K562 (cell line): ENCODE measurements around the gene TMEM214. TPM values are rescaled to one million over a fixed set of nuclear protein-coding genes. Genes with fewer than 3 reads are reported as not detected.

Source experiments
- BDP1 ChIP-seq: IDR thresholded peaks from 3 replicates; pipeline ENCODE4 v1.6.1; 2011; ENCODE audit not compliant: insufficient read length, insufficient read depth
- HEY1 ChIP-seq: fragments of 250-450 bp; sonication (Bioruptor Pico); IDR thresholded peaks from 2 replicates; pipeline ENCODE4 v1.5.0; 2020; ENCODE audit warnings: mild to moderate bottlenecking, moderate library complexity, borderline replicate concordance
- L3MBTL2 ChIP-seq: fragments of 450-650 bp; IDR thresholded peaks from 2 replicates; pipeline ENCODE4 v1.6.1; 2016; ENCODE audit warnings: mild to moderate bottlenecking, moderate library complexity
- OTX1 ChIP-seq: fragments of 450-650 bp; formaldehyde crosslinking; IDR thresholded peaks from 2 replicates; pipeline ENCODE4 v1.4.0; 2022; ENCODE audit warnings: mild to moderate bottlenecking
- PYGO2 ChIP-seq: fragments of 450-650 bp; IDR thresholded peaks from 2 replicates; pipeline ENCODE4 v1.6.1; 2016; ENCODE audit warnings: mild to moderate bottlenecking, missing genetic modification characterization, moderate library complexity, missing compliant biosample characterization
- RBFOX2 ChIP-seq: fragments of 200-400 bp; formaldehyde crosslinking; IDR thresholded peaks from 2 replicates; pipeline ENCODE4 v1.6.1; 2017; ENCODE audit warnings: low read depth, mild to moderate bottlenecking, low read length, moderate library complexity
- ZNF217 ChIP-seq: sonication (generic); formaldehyde crosslinking; IDR thresholded peaks from 2 replicates; pipeline ENCODE4 v1.8.0; 2022; ENCODE audit warnings: mild to moderate bottlenecking, missing genetic modification reagents
- polyA plus RNA-seq, 8 experiments: library from polyadenylated mRNA; depleted of rRNA in 4 of 8; stranded (reverse) in 5 of 8; unstranded in 3 of 8; fragments of >200 nt; fragmentation: Nextera tagmentation in 2 of 8; fragmentation: Illumina TruSeq in 1 of 8; extraction: Ambion mirVana in 2 of 8; extraction: Trizol in 1 of 8; gene quantifications; 2 replicates each; pipeline versions ENCODE4 v1.2.1 to v1.2.3, GENCODE V29; 2011 to 2014; ENCODE audit warnings: inconsistent platforms in 1 of 8, missing spikeins in 1 of 8
- total RNA-seq, 7 experiments: library from RNA; depleted of rRNA in 6 of 7; stranded (reverse); fragments of >200 nt in 6 of 7; fragmentation: Illumina TruSeq in 2 of 7; extraction: Trizol in 2 of 7; gene quantifications; 2 replicates each; pipeline versions ENCODE4 v1.2.1 to v1.2.3, GENCODE V29; 2011 to 2021; ENCODE audit warnings: low replicate concordance in 1 of 7
- TF ChIP-seq, protein P1 (sequence below): sonication (generic); formaldehyde crosslinking; IDR thresholded peaks from 2 replicates; pipeline ENCODE4 v1.8.0; 2023; ENCODE audit warnings: missing genetic modification reagents, mild to moderate bottlenecking, borderline replicate concordance
- TF ChIP-seq, protein P2 (sequence below): fragments of 450-650 bp; IDR thresholded peaks from 2 replicates; pipeline ENCODE4 v1.6.1; 2016; ENCODE audit warnings: mild to moderate bottlenecking, moderate library complexity

The TMEM214 gene
- total and polyA plus RNA-seq, 9 of the 15 experiments (the other 6 are each of a cell fraction or from before 2014, with no cell fraction given), result 11.4 to 81.4 (median 44.1) TPM

DNA sequence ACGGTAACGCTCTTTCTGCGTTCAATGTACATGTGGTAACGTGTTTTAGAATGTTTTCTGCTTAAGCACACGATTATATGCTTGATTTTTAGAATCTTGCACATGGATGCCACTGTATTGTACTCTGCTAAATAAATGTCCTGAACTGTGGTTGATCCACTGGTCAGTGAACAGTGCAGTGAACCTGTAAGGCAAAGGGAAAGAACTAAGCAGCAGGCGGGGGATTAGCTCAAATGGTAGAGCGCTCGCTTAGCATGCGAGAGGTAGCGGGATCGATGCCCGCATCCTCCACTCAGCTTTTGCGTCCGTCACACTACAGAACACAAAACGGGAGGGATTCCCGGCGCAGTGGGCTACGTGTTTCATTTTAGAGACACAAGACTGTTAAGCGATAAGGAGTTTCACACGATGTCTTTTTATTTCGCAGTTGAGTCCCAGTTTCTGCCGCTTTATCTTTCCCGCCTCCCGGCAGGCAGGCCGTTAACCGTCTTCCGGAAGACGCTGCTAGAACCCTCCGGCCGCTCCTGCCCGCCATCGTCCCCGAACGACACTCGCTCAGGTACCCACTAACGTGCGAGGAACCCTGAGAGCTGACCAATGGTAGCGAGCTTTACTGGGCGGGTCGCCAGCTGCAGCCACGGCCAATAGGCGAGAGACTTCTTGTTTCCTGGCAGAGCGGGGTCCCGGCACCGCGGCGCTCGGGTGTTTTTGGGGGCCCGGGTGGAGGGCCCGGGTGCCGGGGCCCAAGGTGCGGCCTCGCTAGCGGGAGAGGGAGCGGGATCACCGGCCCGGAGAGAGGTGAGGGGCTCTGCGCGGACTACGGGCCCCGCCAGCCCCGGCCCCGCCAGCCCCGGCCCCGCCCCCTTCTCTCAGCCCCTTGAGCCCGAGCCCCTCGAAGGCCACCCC, 18.5 kb downstream of the TMEM214 start, which contains the start of gene AGBL5 (continued):
- TF ChIP-seq ZNF217 (CRISPR knock-in tag) (no peak), BDP1 (peak; percentile 97), RBFOX2 (peak; percentile 90), PYGO2 (no peak), L3MBTL2 (peak; percentile 100), HEY1 (no peak), OTX1 (CRISPR knock-in tag) (0 out of 2 replicates have a peak, but pooled peaks have one; percentile 19)
- TF ChIP-seq, protein P1, sequence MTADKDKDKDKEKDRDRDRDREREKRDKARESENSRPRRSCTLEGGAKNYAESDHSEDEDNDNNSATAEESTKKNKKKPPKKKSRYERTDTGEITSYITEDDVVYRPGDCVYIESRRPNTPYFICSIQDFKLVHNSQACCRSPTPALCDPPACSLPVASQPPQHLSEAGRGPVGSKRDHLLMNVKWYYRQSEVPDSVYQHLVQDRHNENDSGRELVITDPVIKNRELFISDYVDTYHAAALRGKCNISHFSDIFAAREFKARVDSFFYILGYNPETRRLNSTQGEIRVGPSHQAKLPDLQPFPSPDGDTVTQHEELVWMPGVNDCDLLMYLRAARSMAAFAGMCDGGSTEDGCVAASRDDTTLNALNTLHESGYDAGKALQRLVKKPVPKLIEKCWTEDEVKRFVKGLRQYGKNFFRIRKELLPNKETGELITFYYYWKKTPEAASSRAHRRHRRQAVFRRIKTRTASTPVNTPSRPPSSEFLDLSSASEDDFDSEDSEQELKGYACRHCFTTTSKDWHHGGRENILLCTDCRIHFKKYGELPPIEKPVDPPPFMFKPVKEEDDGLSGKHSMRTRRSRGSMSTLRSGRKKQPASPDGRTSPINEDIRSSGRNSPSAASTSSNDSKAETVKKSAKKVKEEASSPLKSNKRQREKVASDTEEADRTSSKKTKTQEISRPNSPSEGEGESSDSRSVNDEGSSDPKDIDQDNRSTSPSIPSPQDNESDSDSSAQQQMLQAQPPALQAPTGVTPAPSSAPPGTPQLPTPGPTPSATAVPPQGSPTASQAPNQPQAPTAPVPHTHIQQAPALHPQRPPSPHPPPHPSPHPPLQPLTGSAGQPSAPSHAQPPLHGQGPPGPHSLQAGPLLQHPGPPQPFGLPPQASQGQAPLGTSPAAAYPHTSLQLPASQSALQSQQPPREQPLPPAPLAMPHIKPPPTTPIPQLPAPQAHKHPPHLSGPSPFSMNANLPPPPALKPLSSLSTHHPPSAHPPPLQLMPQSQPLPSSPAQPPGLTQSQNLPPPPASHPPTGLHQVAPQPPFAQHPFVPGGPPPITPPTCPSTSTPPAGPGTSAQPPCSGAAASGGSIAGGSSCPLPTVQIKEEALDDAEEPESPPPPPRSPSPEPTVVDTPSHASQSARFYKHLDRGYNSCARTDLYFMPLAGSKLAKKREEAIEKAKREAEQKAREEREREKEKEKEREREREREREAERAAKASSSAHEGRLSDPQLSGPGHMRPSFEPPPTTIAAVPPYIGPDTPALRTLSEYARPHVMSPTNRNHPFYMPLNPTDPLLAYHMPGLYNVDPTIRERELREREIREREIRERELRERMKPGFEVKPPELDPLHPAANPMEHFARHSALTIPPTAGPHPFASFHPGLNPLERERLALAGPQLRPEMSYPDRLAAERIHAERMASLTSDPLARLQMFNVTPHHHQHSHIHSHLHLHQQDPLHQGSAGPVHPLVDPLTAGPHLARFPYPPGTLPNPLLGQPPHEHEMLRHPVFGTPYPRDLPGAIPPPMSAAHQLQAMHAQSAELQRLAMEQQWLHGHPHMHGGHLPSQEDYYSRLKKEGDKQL (CRISPR knock-in tag), result no peak
- TF ChIP-seq, protein P2, sequence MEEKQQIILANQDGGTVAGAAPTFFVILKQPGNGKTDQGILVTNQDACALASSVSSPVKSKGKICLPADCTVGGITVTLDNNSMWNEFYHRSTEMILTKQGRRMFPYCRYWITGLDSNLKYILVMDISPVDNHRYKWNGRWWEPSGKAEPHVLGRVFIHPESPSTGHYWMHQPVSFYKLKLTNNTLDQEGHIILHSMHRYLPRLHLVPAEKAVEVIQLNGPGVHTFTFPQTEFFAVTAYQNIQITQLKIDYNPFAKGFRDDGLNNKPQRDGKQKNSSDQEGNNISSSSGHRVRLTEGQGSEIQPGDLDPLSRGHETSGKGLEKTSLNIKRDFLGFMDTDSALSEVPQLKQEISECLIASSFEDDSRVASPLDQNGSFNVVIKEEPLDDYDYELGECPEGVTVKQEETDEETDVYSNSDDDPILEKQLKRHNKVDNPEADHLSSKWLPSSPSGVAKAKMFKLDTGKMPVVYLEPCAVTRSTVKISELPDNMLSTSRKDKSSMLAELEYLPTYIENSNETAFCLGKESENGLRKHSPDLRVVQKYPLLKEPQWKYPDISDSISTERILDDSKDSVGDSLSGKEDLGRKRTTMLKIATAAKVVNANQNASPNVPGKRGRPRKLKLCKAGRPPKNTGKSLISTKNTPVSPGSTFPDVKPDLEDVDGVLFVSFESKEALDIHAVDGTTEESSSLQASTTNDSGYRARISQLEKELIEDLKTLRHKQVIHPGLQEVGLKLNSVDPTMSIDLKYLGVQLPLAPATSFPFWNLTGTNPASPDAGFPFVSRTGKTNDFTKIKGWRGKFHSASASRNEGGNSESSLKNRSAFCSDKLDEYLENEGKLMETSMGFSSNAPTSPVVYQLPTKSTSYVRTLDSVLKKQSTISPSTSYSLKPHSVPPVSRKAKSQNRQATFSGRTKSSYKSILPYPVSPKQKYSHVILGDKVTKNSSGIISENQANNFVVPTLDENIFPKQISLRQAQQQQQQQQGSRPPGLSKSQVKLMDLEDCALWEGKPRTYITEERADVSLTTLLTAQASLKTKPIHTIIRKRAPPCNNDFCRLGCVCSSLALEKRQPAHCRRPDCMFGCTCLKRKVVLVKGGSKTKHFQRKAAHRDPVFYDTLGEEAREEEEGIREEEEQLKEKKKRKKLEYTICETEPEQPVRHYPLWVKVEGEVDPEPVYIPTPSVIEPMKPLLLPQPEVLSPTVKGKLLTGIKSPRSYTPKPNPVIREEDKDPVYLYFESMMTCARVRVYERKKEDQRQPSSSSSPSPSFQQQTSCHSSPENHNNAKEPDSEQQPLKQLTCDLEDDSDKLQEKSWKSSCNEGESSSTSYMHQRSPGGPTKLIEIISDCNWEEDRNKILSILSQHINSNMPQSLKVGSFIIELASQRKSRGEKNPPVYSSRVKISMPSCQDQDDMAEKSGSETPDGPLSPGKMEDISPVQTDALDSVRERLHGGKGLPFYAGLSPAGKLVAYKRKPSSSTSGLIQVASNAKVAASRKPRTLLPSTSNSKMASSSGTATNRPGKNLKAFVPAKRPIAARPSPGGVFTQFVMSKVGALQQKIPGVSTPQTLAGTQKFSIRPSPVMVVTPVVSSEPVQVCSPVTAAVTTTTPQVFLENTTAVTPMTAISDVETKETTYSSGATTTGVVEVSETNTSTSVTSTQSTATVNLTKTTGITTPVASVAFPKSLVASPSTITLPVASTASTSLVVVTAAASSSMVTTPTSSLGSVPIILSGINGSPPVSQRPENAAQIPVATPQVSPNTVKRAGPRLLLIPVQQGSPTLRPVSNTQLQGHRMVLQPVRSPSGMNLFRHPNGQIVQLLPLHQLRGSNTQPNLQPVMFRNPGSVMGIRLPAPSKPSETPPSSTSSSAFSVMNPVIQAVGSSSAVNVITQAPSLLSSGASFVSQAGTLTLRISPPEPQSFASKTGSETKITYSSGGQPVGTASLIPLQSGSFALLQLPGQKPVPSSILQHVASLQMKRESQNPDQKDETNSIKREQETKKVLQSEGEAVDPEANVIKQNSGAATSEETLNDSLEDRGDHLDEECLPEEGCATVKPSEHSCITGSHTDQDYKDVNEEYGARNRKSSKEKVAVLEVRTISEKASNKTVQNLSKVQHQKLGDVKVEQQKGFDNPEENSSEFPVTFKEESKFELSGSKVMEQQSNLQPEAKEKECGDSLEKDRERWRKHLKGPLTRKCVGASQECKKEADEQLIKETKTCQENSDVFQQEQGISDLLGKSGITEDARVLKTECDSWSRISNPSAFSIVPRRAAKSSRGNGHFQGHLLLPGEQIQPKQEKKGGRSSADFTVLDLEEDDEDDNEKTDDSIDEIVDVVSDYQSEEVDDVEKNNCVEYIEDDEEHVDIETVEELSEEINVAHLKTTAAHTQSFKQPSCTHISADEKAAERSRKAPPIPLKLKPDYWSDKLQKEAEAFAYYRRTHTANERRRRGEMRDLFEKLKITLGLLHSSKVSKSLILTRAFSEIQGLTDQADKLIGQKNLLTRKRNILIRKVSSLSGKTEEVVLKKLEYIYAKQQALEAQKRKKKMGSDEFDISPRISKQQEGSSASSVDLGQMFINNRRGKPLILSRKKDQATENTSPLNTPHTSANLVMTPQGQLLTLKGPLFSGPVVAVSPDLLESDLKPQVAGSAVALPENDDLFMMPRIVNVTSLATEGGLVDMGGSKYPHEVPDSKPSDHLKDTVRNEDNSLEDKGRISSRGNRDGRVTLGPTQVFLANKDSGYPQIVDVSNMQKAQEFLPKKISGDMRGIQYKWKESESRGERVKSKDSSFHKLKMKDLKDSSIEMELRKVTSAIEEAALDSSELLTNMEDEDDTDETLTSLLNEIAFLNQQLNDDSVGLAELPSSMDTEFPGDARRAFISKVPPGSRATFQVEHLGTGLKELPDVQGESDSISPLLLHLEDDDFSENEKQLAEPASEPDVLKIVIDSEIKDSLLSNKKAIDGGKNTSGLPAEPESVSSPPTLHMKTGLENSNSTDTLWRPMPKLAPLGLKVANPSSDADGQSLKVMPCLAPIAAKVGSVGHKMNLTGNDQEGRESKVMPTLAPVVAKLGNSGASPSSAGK, result peak; percentile 99
